HG03469 (cell line): ENCODE results near the gene SRGAP3.

Source experiments
- ATAC-seq: cut with Tn5 transposase; IDR thresholded peaks from one replicate; pipeline ENCODE4 v1.9.1; 2021; ENCODE audit warnings: mild to moderate bottlenecking, moderate library complexity, moderate number of reproducible peaks; ENCODE audit not compliant: unreplicated experiment

The SRGAP3 gene

DNA sequence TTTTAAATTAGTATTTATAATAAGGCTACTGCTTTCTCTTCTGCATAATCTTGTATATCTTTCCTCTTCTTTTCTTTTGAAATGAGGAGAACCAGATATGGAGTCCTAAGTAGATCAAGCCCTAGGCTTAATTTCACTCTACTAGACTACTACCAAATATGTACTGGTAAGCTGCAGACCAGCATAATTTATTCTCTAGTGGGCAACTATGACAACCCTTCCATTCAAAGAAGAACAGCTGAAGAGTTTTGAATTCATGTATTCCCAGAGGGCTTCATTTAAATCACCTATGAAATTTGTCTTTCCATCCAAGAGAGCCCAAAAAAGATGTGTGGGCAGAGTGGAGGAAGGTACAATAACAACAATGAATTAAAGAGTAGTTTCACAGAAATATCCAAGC, 296.1 kb downstream of the SRGAP3 start:
- no peak for ATAC-seq

DNA sequence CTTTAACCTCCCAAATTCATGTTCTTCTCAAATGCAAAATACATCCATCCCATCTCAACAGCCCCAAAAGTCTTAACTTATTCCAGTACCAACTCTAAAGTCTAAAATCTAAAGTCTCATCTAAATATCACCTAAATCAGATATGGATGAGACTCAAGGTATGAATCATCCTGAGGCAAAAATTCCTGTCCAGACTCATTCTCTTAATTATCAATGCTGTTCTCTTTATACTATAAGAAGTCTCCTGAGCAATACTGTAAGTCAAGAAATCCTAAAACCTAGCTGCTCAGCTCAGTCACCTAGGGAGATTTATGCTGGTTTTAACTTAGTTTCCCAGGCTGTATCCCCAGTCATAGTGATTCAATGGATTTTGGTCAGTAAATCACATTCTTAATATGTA, 297.3 kb downstream of the SRGAP3 start:
- no peak for ATAC-seq

DNA sequence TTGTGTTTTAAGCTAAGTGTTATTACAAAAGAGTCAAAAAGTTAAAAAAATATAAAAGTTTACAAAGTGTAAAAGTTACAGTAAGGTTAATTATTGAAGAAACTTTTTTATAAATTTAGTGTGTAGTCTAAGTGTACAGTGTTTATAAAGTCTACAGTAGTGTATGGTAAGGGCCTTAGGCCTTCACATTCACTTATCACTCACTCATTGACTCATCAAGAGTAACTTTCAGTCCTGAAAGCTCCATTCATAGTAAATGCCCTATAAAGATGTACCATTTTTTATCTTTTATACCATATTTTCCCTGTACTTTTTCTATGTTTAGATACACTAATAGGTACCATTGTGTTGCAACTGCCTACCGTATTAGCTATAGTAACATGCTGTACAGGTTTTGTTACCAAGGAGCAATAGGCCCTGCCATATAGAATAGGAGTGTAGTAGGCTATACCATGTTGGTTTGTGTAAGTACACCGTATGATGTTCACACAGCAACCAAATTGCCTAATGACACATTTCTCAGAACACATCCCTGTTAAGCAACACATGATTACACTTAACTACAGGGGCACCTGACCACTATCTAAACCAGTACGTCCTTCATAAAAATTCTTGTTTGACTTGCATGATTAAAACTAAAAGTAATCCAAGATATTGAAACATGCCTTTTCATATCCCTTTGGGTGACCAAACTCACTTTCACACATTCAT, 303.4 kb downstream of the SRGAP3 start:
- no peak for ATAC-seq

DNA sequence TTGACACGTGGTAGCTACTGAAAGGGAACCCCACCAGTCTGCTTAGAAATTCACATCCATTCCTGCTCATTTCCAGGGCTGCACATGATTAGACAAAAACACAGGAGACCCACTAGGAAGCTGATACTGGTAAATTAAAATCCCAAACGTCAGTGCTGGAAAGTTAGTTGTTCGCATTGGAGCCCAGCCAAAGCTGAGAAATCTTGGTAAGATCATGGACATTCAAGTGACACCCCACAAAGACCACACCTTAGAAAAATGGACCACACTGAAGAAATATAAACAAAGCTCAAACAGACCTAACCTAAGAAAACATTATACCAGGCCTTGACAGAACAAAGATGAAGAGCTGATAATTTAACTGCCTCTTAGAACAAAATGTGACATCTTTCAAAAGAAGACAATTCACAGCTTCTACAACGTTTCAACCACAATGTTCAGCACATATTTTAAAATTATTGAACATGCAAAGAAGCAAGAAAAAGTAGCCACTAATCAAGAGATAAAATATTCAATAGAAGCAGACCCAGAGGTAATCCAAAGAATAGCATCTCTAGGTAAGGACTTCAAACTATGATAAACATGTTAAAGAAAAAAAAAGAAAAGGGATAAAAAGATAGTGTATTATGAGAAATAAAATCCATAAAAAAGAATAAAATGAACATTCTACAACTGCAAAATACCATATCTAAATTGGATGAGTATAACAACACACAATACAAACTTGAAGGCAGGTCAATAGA, 306.5 kb downstream of the SRGAP3 start:
- ATAC-seq, result no peak

DNA sequence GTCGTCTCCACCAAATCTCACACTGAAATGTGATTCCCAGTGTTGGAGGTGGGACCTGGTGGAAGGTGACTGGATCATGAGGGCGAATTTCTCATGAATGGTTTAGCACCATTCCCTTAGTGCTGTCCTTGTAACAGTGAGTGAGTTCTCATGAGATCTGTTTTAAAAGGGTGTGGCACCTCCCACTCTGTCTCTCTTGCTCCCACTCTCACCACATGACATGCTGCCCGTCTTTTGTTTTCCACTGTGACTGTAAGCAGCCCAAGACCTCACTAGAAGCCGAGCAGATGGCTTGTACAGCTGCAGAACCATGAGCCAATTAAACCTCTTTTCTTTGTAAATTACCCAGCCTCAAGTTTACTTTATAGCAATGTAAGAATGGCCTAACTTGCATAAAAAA, 307.3 kb downstream of the SRGAP3 start:
- ATAC-seq, result no peak

DNA sequence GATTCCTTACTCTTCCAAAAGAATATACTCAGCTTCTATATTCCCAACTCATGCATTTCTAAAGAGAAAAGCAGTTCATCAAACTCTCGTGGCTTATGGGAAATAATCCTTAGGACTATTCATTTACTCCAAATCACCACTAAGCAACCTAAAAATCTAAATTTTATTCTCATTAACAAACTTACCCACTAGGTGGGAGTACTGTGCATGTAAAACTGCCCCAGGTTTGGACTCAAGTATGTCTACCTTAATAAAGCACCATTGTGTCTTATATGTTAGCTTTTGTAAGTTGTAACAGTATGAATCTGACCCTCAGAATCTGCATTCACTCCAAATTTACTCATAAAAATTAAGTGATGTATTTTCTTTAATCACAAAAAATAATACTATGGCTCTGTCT, 311.4 kb downstream of the SRGAP3 start:
- ATAC-seq, result no peak

DNA sequence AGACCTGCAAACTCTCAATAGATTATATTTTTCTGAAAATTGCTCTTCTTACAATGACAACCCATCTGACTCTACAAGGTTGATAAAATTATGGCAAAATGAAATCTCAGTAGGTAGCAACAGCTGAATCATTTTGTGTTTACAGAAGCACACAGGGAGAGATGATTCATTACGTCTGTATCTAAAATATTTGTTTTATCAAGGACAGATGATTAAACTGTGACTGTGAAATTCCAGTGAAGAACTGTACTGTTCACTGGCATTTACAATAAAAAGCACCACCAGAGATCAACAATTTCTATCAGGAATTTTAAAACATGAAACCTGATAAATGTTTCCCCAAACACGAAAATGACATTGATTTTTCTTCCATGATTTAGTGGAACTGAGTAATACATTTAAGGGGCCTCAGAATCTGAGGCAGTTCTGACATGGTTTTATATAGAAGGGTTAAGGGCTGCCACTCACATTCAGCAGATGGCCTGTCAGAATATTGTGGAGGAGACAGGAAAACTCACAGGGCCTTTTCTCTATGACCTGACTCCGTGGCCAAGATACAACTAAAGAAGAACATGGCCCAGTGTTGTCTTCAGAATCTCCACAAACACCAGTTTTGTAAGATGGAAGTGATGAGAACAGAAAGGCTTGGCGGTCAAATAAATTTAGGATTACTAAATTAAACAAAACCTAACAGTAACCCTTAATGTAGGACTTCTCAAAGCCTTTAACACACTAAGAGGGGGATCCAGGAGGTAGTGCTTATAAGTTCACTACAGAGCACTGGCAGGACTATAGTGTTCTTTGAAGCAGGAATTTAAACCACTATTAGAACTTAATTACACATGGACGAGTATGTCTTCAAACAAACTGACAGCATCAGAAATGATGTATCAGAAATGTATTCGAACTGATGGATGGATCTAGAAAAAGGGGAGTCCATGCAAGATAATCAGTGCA, 312.1 kb downstream of the SRGAP3 start:
- no peak for ATAC-seq

DNA sequence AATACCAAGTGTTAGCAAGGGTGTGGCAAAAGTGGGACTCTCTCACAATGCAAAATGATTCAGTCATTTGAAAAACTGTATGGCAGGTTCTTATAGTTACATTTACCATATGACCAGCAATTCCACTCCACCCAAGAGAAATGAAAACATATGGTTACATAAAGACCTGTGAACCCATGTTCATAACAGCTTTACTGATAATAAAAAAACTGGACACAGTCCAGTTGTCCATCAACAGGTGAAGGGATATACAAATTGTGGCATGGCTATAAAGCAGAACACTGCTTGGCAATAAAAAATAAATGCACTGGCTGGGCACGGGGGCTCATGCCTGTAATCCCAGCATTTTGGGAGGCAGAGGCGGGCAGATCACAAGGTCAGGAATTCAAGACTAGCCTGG, 316.9 kb downstream of the SRGAP3 start:
- no peak for ATAC-seq

DNA sequence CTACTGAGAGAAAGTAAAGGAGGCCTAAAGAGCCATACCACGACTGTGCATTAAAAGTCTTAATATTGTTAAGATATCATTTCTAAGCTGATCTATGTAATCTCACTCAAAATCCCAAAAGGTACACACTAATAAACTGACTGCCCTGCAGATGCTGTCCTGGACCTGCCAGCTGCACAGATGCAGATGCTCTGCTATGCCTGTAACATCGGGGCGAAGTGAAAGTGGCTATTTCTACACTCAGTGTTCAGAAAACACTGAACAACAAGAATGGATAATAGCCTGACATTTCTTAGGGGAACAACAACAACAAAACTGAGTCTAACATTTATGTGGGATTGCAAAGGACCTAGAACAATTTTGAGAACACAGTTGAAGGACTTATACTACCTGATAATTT, 318.1 kb downstream of the SRGAP3 start:
- ATAC-seq, result no peak
